OCI-LY3 (cell line): ENCODE data around the gene PEX26.
A peak's percentile ranks its signal among the peaks of the same experiment; 100 is the strongest.
"Not testable (repeated sequence)": the region's sequence is repeated elsewhere in the genome, so short reads cannot be mapped to it uniquely, and the experiment has no call there.

Experiments
- H2AFZ ChIP-seq: fragments of 200-600, 300-600 bp; shearing (Covaris generic); 2 replicates; pipeline ENCODE4 v1.6.0; 2014; ENCODE audit warnings: antibody characterized with exemption, low read depth, low read length
- H3K27ac ChIP-seq: fragments of 200-600, 300-600 bp; sonication (generic); 2 replicates; pipeline ENCODE4 v1.5.1; 2014; ENCODE audit warnings: mild to moderate bottlenecking, low read length, moderate library complexity, mixed read lengths
- H3K27me3 ChIP-seq: fragments of 200-600, 300-600 bp; sonication (generic); 2 replicates; pipeline ENCODE4 v1.6.1; 2014; ENCODE audit warnings: low read depth, low read length, mixed read lengths
- H3K36me3 ChIP-seq: fragments of 200-600, 300-600 bp; sonication (generic); replicated peaks from 2 replicates; pipeline ENCODE3; 2014; ENCODE audit warnings: low read depth, low read length, mixed read lengths
- H3K4me1 ChIP-seq: fragments of 300-600, 200-600 bp; sonication (generic); 2 replicates; pipeline ENCODE4 v1.6.1; 2014; ENCODE audit warnings: low read length, mixed read lengths
- H3K4me2 ChIP-seq: fragments of 200-600, 300-600 bp; sonication (generic); 2 replicates; pipeline ENCODE4 v1.6.1; 2014; ENCODE audit warnings: low read length, mixed read lengths
- H3K4me3 ChIP-seq: fragments of 300-600, 200-600 bp; sonication (generic); 2 replicates; pipeline ENCODE4 v1.5.1; 2014; ENCODE audit warnings: antibody characterized with exemption, mild to moderate bottlenecking, low read length, moderate library complexity
- H3K79me2 ChIP-seq: fragments of 300-600, 200-600 bp; shearing (Covaris generic); 2 replicates; pipeline ENCODE4 v1.6.1; 2014; ENCODE audit warnings: mild to moderate bottlenecking, low read length, mixed read lengths
- H3K9ac ChIP-seq: fragments of 300-600, 200-600 bp; shearing (Covaris generic); 2 replicates; pipeline ENCODE4 v1.6.0; 2014; ENCODE audit warnings: mild to moderate bottlenecking, low read length, moderate library complexity
- H3K9me3 ChIP-seq: fragments of 200-600, 300-600 bp; shearing (Covaris generic); 2 replicates; pipeline ENCODE4 v1.6.1; 2014; ENCODE audit warnings: low read length, mixed read lengths; ENCODE audit not compliant: insufficient read depth
- H4K20me1 ChIP-seq: fragments of 200-600, 300-600 bp; sonication (generic); 2 replicates; pipeline ENCODE4 v1.6.1; 2016; ENCODE audit warnings: low read length, mixed read lengths; ENCODE audit not compliant: insufficient read depth
- CTCF ChIP-seq: fragments of 200-600, 300-600 bp; sonication (generic); IDR thresholded peaks from 2 replicates; pipeline ENCODE4 v1.5.1; 2014; ENCODE audit warnings: antibody characterized with exemption, low read length, low read depth
- EZH2phosphoT487 ChIP-seq: fragments of 200-600 bp; shearing (Covaris generic); IDR thresholded peaks from 2 replicates; pipeline ENCODE4 v1.6.1; 2018; ENCODE audit warnings: antibody characterized with exemption, mixed run types, low read depth

The PEX26 gene

GRCh38 chr22:18073467-18073866 is 4.3 kb upstream of the PEX26 start:
- Histone ChIP-seq H2AFZ (no peak overlapping the region), H3K4me1 (peaks cover 55% of the 10 kb centered on the region), H3K79me2 (peaks cover 9% of the 10 kb centered on the region), H3K4me3 (no peak overlapping the region), H3K4me2 (no peak overlapping the region), H3K9ac (no peak overlapping the region), H3K27me3 (no peaks in the 10 kb centered on the region), H3K36me3 (no peaks in the 10 kb centered on the region), H3K27ac (no peak overlapping the region), H3K9me3 (no peaks in the 10 kb centered on the region), H4K20me1 (no peaks in the 10 kb centered on the region)
- TF ChIP-seq CTCF (no peak), EZH2phosphoT487 (no peak)

GRCh38 chr22:18073927-18074326 is 3.9 kb upstream of the PEX26 start:
- not testable (repeated sequence) for H3K27ac ChIP-seq, H4K20me1 ChIP-seq, H3K9ac ChIP-seq, H3K4me3 ChIP-seq, H3K4me2 ChIP-seq, H3K27me3 ChIP-seq, H3K36me3 ChIP-seq, H3K9me3 ChIP-seq, H2AFZ ChIP-seq
- H3K4me1 ChIP-seq: peaks cover 54% of the 10 kb centered on the region
- H3K79me2 ChIP-seq: peaks cover 13% of the 10 kb centered on the region

GRCh38 chr22:18075101-18075719 is 2.6 kb upstream of the PEX26 start:
- Histone ChIP-seq H2AFZ (no peak overlapping the region), H3K27ac (no peak overlapping the region), H3K9me3 (no peaks in the 10 kb centered on the region), H3K79me2 (peaks cover 23% of the 10 kb centered on the region), H3K4me2 (peak overlapping the region; percentile 66), H3K27me3 (no peaks in the 10 kb centered on the region), H3K4me1 (peaks cover 54% of the 10 kb centered on the region), H4K20me1 (no peaks in the 10 kb centered on the region), H3K9ac (peak overlapping the region; percentile 5; the same call in 1 of the 2 replicates), H3K36me3 (peaks cover 3% of the 10 kb centered on the region), H3K4me3 (no peak overlapping the region)
- no peak for TF ChIP-seq EZH2phosphoT487
- no peak for TF ChIP-seq CTCF

- peaks cover 47% of the 10 kb centered on the region for H3K4me1 ChIP-seq
- H3K79me2 ChIP-seq: peaks cover 23% of the 10 kb centered on the region
- H3K27ac ChIP-seq: peak overlapping the region; percentile 9; the same call in 1 of the 2 replicates
- H4K20me1 ChIP-seq: no peaks in the 10 kb centered on the region
- H3K9me3 ChIP-seq: no peaks in the 10 kb centered on the region
- peak overlapping the region; percentile 66 for H3K4me2 ChIP-seq
- TF ChIP-seq EZH2phosphoT487 (no peak), CTCF (peak; percentile 94)
- H3K4me3 ChIP-seq: peak overlapping the region; percentile 83
- peaks cover 7% of the 10 kb centered on the region for H3K36me3 ChIP-seq
- H3K27me3 ChIP-seq: no peaks in the 10 kb centered on the region
- H2AFZ ChIP-seq: 0 out of 2 replicates have a peak overlapping the region, but pooled peaks have one; percentile 25
- H3K9ac ChIP-seq: peak overlapping the region; percentile 28
These were observed 1.9 kb upstream of the PEX26 start for GRCh38 chr22:18075720-18076497.
